Stimulated activated CD4-positive, alpha-beta T cell treated with anti-CD3 and anti-CD28 coated beads, Interleukin-1b, Interleukin-23, amount 100 ng/mL, for 4 hours (primary cell): Measurements from ENCODE around the gene PRF1.

Experiments
- DNase-seq, 2 donors: peaks; one replicate each; pipeline ENCODE4 v3.0.0-alpha.2; 2020; ENCODE audit warnings: low read depth in 2 of 2

PRF1 gene

DNA sequence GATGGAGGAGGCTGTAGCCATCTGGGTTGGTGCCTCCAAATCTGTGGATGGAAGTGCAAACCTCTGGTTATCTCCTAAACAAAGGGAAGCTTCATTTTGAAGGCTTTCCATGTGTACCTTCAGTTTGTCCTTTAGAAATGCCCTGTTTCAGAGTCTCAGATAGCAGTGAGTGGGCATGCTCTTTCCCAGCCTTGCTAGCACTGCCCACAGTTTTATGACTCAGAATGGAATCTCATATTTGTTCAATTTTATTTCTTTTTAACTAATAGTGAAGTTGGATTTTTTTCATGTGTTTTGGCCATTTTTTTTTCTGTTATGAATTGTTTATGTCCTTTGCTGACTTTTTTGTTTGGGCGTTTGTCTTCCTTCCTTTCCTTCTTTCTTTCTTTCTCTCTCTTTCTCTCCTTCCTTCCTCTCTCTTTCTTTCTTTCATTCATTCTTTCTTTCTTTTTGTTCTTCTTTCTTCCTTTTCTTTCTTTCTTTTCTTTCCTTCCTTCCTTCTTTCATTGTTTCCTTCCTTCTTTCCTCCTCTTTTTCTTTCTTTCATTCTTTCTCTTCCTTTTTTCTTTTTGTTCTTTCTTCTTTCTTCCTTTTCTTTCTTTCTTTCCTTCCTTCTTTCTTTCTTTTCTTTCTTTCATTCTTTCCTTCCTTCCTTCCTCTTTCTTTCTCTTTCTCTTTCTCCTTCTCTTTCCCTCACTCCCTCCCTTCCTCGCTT is 25.6 kb downstream of the PRF1 start:
- no peak for DNase-seq

DNA sequence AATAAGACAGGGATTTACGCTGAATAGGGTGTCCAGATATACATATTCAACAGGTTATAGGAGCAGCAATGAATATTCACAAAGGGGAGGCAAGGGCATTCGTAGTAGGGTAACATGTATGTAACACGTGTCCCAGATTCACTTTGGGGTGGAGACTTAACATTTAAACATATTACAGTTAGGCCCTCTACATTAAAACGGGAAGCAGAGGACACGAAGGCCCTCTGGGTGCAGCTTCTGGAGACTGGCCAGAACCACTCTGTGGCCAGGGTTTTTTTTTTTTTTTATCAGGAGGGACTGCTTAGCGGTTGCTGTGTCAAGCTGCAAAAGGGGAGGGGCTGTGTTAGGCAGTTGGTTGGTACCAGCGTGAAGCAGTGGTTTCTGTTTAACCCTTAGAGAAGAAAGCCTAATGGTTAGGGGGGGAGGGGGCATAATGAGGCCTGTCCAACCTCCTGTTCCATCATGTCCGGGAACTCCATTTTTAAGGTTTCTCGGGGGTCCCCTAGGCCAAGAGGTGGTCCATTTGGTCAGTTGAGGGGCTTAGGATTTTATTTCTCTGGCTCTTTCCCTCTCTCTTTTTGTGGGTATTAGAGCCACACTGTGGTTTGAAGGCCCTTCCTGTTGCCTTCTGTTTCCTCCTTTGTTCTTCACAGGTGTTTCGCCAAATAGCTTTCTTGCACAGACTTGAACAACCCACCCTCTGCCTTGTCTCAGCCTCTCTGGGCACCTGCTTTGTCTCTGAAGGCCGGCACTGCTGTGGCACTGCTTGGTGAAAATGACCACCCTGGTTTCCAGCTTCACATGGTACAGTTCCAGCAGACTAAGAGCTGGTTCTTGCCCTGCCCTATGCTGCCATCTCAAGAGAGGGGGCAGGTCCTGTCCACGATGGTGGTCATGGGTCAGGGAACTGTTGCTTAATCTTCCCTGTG is 26.4 kb downstream of the PRF1 start:
- DNase-seq, result no peak

DNA sequence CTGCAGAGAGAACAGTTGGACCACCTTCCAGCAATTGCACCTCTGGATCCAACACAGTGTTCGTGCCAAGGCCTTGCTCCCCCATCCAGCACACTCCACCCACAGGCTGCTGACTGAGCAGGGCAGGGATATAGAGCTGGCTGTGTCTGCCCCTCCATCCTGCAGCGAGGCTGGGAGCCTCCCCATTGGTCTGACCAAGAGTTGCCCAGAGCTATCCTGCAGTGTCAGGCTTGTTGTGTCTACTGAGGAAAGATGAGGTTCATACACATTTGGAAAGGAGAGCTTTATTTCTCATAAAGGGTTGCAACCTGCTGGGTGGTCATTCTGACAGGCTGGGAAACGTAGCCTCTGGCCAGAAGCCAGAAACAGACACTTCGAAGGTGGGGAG is 27.1 kb downstream of the PRF1 start:
- no peak for DNase-seq

GRCh38 chr10:70573599-70574506 is 28.7 kb downstream of the PRF1 start:
- DNase-seq, result no peak

DNA sequence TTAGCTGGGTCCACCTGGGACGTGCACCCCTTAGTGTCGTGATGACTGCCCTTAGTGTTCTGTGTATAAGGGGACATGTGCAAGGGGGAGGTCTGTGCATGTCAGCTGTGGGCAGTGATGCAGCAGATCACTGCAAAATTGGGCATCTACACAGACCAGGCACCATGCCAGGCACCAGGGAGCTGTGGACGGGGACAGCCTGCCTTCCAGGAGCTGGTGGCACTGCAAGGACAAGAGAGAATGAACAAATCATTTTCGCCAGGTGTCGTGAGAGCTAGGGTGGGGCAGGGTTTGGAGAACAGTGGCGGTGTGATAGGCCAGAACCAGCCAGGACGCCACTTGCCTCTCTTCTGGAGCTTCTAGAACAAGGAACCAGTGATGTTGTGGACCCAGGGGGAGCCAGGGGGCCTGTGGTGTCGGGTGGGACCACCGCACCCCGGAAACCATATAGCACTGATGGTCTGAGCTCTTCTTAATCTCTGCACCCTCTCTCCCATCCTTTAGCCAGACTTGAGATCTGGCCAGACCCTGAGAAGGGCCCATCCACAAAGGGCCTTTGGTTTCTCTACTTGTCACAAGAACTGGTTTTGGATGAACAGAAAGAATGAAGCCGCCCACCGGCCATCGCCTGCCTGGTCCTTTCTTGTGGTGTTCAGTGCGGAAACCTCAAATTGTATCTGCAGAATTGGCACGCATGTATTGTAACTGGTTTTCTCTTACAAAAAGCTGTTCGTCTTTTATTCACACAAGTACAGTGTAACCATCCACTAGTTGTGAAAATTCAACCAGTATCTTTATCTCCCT is 30.7 kb downstream of the PRF1 start:
- DNase-seq, result no peak

DNA sequence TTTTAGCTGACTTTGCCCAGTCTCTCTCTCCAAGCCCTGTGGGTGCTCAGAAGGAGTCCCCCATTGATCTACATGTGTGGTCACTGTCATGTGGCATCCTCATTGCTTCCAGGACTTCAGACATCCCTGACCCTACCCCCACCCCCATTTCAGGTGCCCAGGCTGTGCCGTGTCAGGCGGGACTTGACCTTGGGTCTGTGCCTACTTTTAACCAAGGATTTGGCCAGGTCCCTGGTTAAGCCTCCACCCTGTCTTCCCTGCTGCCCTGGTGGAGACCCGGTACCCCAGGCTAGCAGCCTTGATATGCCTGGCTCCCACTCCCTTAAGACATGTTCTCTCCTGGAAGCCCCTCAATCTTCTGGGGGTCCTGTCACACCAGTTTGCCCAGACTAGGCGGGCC is 31.3 kb downstream of the PRF1 start:
- DNase-seq, result no peak

- no peak for DNase-seq
Measured at GRCh38 chr10:70568781-70569495, 33.6 kb downstream of the PRF1 start.

GRCh38 chr10:70568113-70568512 is 34.4 kb downstream of the PRF1 start:
- no peak for DNase-seq

GRCh38 chr10:70567603-70568002 is 34.9 kb downstream of the PRF1 start:
- DNase-seq, result no peak

DNA sequence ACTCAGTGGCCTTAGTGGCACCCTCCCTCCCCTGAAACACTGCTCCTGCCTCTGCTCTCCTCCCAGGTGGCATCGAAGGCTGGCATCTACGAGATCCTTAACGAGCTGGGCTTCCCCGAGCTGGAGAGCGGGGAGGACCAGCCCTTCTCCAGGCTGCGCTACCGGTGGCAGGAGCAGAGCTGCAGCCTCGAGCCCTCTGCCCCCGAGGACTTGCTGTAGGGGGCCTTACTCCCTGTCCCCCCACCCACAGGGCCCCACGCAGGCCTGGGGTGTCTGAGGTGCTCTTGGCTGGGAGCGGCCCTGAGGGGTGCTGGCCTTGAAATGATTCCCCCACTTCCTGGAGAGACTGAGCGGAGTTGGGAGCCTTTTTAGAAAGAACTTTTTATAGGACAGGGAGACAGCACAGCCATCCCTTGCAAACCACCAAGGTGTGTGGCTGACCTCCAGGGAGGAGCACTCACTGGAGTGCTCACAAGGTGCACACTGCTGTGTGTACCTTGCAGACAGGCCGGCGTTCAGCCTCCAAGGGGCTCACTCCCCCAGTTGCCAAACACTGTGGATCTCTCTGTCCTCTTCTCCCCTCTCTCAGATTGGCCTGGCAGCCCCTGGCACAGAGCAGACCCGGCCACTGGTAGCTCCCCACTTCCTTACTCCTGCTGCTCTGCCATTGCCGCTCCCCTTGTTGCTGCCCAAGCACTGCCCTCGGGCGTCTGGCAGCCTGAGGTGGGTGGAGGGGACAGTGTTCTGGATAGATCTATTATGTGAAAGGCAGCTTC is 35.8 kb downstream of the PRF1 start:
- no peak for DNase-seq

- DNase-seq, result no peak
Measured at GRCh38 chr10:70565556-70566514, 36.7 kb downstream of the PRF1 start.

DNA sequence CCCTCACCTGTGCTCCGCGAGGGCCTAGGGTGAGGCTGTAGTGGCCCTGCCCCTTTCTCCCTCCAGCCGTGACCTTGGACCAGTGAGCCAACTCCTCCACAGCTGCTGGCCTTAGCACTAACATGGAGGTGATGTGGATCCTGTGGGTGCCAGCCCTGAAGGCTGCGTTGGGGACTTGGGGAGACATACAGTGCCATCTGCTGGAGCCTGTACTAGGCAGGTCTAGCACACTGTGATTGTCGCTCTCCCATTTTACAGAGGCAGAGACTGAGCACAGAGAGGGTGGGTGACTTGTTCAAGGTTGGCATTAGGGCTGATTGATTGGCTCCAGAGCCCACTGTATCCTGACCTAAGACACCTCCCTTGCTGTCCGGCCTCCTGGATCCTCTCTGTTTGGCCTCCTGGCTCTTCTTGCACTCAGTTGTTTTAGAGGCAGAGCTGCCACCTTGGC is 37.6 kb downstream of the PRF1 start:
- no peak for DNase-seq

DNA sequence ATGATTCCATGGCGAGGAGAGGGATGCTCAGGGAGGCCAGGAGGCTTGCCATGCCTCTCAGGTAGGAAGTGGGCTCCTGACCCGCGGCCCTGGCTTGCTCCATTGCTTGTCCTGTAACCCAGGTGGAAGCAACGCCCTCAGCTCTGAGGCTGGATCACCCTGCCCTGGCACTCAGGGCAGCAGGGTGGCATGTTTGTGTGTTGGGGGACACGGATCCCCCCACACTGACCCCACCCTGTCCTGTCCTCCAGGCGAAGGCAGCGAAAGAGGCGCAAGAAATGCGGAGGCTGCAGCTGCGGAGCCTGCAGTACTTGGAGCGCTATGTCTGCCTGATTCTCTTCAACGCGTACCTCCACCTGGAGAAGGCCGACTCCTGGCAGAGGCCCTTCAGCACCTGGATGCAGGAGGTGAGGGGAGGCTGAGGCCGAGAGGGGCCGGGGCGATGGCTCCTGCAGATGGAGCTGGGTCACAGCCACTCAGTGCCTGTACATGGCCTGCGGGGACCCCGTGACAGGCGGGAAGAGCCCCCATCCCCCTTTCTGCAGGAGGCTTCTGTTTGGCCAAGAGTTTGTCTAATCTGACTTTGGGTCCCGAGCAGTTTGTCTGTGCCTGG is 38.3 kb downstream of the PRF1 start:
- no peak for DNase-seq

- DNase-seq, result no peak
Measured at GRCh38 chr10:70563230-70563629, 39.3 kb downstream of the PRF1 start.

- DNase-seq, result no peak
Measured at GRCh38 chr10:70562036-70562755, 40.3 kb downstream of the PRF1 start.

DNA sequence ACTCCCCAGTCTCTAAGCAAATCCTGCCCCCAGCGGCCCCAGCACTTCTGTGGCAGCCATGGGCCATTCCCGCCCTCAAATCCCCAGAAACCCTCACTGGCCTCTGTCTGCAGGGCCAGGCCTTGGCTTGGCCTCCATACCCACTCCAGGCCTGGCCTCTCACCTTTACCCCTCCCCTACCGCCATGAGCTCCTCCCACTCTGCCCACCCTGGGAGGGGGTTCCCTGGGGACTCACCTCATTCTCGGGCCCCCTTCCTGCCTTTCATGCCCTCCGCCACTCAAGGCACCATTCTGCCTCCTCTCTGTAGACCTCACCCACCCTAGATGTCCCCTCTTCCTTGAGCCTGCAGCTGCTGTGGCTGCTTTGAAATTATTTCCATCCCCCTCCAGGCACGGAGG is 41.0 kb downstream of the PRF1 start:
- DNase-seq, result no peak

- DNase-seq, result no peak
Measured at GRCh38 chr10:70561070-70561469, 41.5 kb downstream of the PRF1 start.
